T-helper 9 cell (primary cell): ENCODE results near the gene IFNLR1.

Experiments used
- DNase-seq: peaks from one replicate; pipeline ENCODE4 v3.0.0-alpha.2; 2020

The IFNLR1 gene

GRCh38 chr1:24147194-24147593, 39.9 kb downstream of the IFNLR1 start:
- DNase-seq: no peak

- DNase-seq: no peak
These were observed 44.2 kb downstream of the IFNLR1 start, which contains the start of gene IL22RA1 for GRCh38 chr1:24142546-24143534. TSS of gene IL22RA1 (minus strand) at chr1:24143140. CDS start at chr1:24143082, 58 bp downstream.

GRCh38 chr1:24141311-24141997, 45.6 kb downstream of the IFNLR1 start:
- DNase-seq: no peak

DNA sequence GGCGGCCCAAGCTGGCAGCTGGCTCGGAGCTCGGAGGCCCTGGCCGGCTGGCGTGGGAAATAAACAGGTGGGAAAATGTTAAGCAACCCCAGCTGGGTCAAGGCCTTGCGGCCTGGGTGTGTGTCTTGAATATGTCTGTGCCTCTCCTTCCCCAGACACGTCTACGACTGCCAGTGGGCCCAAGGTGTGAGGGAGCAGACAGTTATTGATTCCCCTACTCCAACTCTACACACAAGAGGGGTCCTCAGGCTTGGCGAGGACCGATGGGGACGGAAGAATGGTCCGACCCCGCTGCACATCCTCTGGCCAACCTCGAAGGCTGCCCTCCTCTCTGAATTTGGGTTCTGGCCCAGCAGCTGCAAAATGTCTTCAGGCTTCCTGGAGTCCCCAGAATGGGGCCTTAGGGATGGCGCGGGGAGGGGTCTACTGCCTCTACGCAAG, 46.3 kb downstream of the IFNLR1 start:
- no peak for DNase-seq

- no peak for DNase-seq
These were observed 47.2 kb downstream of the IFNLR1 start for GRCh38 chr1:24139841-24140425.

GRCh38 chr1:24139222-24139489, 47.9 kb downstream of the IFNLR1 start:
- DNase-seq: no peak

DNA sequence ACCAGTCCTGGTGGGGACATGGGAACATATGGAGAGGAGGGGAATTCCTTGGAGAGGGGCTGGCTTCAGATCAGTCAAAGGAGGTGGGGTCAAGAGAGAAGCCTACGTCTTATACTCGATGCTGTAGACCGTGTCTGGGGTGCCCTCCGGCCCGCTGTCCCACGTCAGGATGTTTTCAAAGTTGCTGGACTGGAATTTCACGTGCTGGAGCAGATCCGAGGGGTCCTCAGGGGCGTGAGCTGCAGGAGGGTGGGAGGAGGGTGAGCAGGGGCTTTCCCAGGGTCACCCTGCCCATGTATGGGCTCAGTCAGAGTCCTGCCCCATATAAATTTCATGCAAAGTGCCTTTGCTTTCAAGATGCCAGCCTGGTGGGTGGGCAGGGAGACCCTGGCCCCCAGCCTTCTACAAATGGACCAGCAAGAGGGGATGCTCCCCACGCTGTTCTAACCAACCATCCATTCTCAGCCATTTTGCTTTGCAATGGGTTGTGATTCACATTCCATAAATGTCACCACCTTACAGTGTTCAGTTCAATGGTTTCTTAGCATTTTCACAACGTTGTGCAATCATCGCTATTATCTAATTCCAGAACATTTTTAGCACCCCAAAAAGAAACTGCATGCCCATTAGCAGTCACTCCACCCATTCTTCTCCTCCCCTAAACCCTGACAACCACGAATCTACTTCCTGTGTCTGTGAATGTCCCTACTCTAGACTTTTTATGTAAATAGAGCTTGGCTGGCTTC, 48.4 kb downstream of the IFNLR1 start:
- no peak for DNase-seq

DNA sequence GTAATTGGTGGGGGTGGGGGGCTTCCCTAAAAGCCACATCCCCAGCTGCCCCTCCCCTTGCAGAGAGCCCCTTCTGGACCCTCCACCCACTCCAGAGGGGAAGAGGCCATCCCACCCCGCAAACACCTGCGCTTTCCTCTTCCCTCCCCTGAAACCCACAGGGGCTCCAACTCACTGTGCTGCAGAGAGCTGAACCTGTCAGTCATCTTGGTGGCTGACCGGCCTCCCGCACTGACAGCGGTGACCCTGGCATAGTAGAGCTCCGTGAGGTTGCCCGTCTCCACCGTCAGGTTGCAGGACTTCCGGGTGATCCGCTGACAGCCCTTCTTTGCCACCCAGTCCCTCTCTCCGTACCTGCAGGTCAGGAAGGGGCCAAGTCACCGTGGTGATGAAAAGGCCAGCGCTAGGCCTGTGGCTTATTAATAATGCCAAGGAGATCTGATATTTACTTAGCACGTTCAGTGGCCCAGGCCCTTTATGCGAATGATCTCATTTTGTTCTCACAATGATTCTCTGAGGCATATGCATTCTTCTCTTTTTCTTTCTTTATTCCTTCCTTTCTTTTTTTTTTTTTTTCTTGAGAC, 50.0 kb downstream of the IFNLR1 start:
- no peak for DNase-seq

- no peak for DNase-seq
These were observed 52.7 kb downstream of the IFNLR1 start for GRCh38 chr1:24134376-24134775.

- no peak for DNase-seq
These were observed 53.3 kb downstream of the IFNLR1 start for GRCh38 chr1:24133819-24134218.

- DNase-seq: no peak
These were observed 56.7 kb downstream of the IFNLR1 start for GRCh38 chr1:24130385-24130784.

- DNase-seq: no peak
These were observed 59.2 kb downstream of the IFNLR1 start for GRCh38 chr1:24127801-24128363.

GRCh38 chr1:24127134-24127800, 59.8 kb downstream of the IFNLR1 start:
- DNase-seq: no peak

- no peak for DNase-seq
These were observed 60.4 kb downstream of the IFNLR1 start for GRCh38 chr1:24126672-24127023.

GRCh38 chr1:24126018-24126671, 60.9 kb downstream of the IFNLR1 start:
- DNase-seq: no peak

DNA sequence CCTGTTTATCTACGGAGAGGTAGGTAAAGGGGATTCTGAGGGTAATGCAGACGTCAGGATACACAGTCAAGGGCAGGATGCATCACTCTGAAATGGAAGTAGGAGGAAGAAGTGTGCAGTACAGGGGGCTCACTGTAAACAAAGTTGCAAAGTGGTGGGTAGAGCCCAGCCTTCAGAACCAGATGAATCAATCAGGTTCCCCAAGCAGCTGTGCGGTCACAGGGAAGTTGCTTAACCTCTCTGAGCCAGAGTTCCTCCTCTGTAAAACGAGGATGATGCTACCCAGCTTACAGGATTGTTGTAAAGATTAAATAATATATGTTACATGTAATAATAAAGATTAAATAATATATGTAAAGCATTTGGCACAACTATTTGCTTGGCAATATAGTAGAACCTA, 61.6 kb downstream of the IFNLR1 start:
- DNase-seq: no peak

GRCh38 chr1:24124980-24125379, 62.1 kb downstream of the IFNLR1 start:
- DNase-seq: no peak

DNA sequence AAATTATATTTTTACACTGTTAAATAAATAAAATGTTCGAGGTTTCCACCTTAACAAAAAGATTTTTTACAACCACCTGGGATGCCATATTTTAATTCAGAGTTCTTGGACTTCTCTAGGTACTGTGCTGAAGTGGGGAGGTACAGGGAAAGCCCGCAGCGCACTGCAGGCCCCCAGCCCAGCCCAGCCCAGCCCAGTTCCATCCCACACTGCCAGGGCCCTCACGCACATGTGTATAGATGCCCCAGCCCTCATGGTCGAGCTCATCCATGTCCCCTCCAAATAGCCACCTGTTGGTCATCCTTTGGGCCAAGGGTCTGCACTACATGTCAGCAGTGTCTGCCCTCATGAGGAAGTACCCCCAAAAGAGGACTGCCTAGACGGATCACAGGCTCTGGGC, 63.5 kb downstream of the IFNLR1 start:
- DNase-seq: no peak

DNA sequence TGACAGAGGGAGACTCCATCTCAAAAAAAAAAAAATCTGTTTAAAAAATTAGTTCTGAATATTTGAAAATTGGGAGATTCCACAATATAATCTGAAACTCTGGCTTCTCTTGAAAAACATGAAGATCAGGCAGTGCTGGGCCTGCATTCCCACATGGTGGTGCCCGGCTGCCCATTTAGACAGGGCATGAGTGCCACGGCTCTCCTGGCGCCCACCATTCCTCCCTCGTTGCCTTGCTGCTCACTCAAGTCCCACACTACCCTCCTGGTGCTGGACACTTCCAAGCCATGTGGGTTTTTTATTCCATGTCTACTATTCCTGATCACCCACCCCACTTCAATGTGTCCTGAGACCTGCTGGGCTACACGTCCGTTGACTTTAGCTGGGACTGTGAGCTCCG, 64.3 kb downstream of the IFNLR1 start:
- DNase-seq: no peak

DNA sequence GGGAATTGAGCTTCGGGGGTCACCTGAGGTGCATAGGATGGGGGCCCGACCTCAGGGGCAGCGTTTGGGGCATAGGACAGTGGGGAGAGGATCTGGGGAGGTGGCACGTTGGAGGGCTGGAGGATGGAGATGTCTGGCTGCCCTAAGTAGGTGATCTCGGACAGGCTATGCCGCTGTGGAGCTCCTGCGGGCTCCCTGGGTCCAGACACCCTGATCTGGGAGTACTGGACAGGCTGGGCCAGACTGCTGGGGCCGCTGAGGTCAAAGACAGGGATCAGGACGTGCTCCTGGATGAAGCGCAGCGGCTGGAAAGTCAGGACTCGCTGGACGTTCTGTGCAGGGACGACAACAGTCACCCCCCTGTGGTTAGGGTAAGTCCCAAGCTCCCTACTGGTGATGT, 65.7 kb downstream of the IFNLR1 start:
- DNase-seq: no peak

DNA sequence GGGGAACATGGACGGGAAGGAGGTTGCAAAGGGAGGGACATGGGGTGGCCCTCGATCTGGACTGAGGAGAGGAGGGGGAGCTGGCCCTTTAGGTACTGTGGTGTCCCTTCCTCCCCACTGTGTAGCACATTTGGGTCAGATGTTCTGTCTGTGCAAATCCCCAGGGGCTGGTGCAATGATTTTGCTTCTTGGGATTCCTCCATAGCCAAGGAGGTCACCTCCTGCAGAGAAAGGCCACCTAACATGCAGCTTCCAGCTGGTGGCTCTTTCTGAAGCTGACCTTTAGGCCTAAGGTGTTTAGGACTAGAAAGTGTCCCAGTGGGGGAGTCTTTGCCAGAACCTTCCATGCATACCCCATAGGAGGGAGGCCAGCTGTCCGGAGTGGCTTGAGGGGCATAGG, 66.1 kb downstream of the IFNLR1 start:
- no peak for DNase-seq
